Loucy (cell line): ENCODE measurements around the gene PCLO.

Experiments used
- H2AFZ ChIP-seq: fragments of 200-600 bp; sonication (generic); 2 replicates; pipeline ENCODE4 v1.6.0; 2016; ENCODE audit warnings: antibody characterized with exemption, mild to moderate bottlenecking, low read length, moderate library complexity
- H3F3A ChIP-seq: fragments of 200-600 bp; 2 replicates; pipeline ENCODE4 v1.6.0; 2016; ENCODE audit warnings: antibody characterized with exemption, low read depth, mild to moderate bottlenecking
- H3K27me3 ChIP-seq: fragments of 200-600 bp; sonication (generic); 2 replicates; pipeline ENCODE4 v1.6.1; 2014; ENCODE audit warnings: low read length, mild to moderate bottlenecking; ENCODE audit not compliant: insufficient read depth, poor library complexity, severe bottlenecking
- H3K36me3 ChIP-seq: fragments of 200-600 bp; sonication (generic); 2 replicates; pipeline ENCODE4 v1.6.1; 2016; ENCODE audit warnings: low read length; ENCODE audit not compliant: insufficient read depth
- H3K4me1 ChIP-seq: fragments of 200-600 bp; sonication (generic); 2 replicates; pipeline ENCODE4 v1.5.1; 2014; ENCODE audit warnings: low read length, mild to moderate bottlenecking; ENCODE audit not compliant: insufficient read depth, poor library complexity, severe bottlenecking
- H3K4me2 ChIP-seq: fragments of 200-600 bp; sonication (generic); 2 replicates; pipeline ENCODE4 v1.6.0; 2014; ENCODE audit warnings: antibody characterized with exemption, low read length, low read depth, mild to moderate bottlenecking; ENCODE audit not compliant: poor library complexity, severe bottlenecking
- H3K4me3 ChIP-seq: fragments of 200-600 bp; sonication (generic); 2 replicates; pipeline ENCODE4 v1.5.1; 2014; ENCODE audit warnings: low read length, mild to moderate bottlenecking, mixed read lengths; ENCODE audit not compliant: poor library complexity, severe bottlenecking
- H3K79me2 ChIP-seq: fragments of 200-600 bp; sonication (generic); 2 replicates; pipeline ENCODE4 v1.6.1; 2014; ENCODE audit warnings: low read length; ENCODE audit not compliant: insufficient read depth
- H3K9ac ChIP-seq: fragments of 200-600 bp; sonication (generic); 2 replicates; pipeline ENCODE4 v1.6.0; 2014; ENCODE audit warnings: mild to moderate bottlenecking, low read depth, low read length, moderate library complexity; ENCODE audit not compliant: poor library complexity, severe bottlenecking
- H3K9me2 ChIP-seq: fragments of 200-600 bp; sonication (generic); replicated peaks from 2 replicates; pipeline ENCODE4 v1.6.1; 2016; ENCODE audit warnings: low read depth, low read length, mixed read lengths
- H3K9me3 ChIP-seq: fragments of 200-600 bp; sonication (generic); 2 replicates; pipeline ENCODE4 v1.6.1; 2014; ENCODE audit warnings: mild to moderate bottlenecking, antibody characterized with exemption, low read length, low read depth; ENCODE audit not compliant: insufficient read depth
- H4K20me1 ChIP-seq: fragments of 200-600 bp; sonication (generic); 2 replicates; pipeline ENCODE4 v1.6.0; 2014; ENCODE audit warnings: antibody characterized with exemption, low read length, mild to moderate bottlenecking; ENCODE audit not compliant: insufficient read depth, poor library complexity, severe bottlenecking
- EZH2phosphoT487 ChIP-seq: fragments of 200-600 bp; IDR thresholded peaks from 2 replicates; pipeline ENCODE4 v1.6.1; 2018; ENCODE audit warnings: antibody characterized with exemption, mild to moderate bottlenecking, moderate library complexity, borderline replicate concordance
- TF ChIP-seq, protein P1 (sequence below): fragments of 200-600 bp; sonication (generic); conservative IDR thresholded peaks from 2 replicates; pipeline ENCODE4 v1.5.1; 2014; ENCODE audit warnings: mild to moderate bottlenecking, antibody characterized with exemption, low read length

PCLO gene

DNA sequence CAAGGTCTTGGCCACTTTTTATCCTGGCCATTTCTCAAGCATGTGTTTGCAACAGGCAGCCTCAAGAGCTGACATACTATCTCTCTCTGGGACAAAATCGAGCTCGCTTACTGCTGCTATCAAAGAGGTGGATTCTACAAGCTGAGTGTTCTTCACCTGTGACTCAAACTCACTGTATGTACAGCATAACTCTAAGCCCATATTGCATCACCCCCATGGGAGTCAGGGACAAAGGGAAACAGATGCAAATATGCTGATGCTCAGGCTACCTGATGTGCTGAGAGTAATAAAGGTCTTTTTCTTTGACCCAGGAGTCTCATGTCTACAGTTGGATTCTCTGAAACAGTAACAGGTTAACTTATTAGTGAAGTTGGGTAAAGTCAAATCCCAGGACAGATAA lies 45.2 kb downstream of the PCLO start:
- no peaks in the 10 kb centered on the region for H3F3A ChIP-seq
- no peaks in the 10 kb centered on the region for H3K9me2 ChIP-seq
- H4K20me1 ChIP-seq = no peaks in the 10 kb centered on the region
- H3K4me1 ChIP-seq = no peaks in the 10 kb centered on the region
- no peak overlapping the region for H3K4me2 ChIP-seq
- no peaks in the 10 kb centered on the region for H3K36me3 ChIP-seq
- no peaks in the 10 kb centered on the region for H3K9me3 ChIP-seq
- H3K27me3 ChIP-seq = no peaks in the 10 kb centered on the region
- H2AFZ ChIP-seq = no peak overlapping the region
- no peak overlapping the region for H3K9ac ChIP-seq
- TF ChIP-seq, protein P1, sequence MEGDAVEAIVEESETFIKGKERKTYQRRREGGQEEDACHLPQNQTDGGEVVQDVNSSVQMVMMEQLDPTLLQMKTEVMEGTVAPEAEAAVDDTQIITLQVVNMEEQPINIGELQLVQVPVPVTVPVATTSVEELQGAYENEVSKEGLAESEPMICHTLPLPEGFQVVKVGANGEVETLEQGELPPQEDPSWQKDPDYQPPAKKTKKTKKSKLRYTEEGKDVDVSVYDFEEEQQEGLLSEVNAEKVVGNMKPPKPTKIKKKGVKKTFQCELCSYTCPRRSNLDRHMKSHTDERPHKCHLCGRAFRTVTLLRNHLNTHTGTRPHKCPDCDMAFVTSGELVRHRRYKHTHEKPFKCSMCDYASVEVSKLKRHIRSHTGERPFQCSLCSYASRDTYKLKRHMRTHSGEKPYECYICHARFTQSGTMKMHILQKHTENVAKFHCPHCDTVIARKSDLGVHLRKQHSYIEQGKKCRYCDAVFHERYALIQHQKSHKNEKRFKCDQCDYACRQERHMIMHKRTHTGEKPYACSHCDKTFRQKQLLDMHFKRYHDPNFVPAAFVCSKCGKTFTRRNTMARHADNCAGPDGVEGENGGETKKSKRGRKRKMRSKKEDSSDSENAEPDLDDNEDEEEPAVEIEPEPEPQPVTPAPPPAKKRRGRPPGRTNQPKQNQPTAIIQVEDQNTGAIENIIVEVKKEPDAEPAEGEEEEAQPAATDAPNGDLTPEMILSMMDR = no peak
- TF ChIP-seq EZH2phosphoT487 = no peak
- H3K79me2 ChIP-seq = no peaks in the 10 kb centered on the region
- H3K4me3 ChIP-seq = no peak overlapping the region

DNA sequence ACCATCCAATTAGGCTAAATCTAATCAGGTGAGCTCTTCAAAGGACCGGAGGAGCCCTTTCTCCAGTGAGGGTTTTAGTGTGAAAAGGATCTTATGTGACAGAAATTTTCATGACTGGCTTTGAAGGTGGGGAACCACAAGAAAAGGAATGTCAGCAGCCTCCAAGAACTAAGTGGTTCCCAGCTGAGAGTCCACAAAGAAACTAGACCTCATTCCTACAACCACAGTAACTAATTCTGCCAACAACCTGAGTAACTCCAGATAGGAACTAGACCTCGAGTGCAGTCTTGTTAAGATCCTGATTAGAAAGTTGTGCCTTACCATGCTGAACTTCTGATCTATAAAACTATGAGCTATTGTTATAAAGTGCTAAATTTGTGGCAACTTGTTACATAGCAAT lies 51.3 kb downstream of the PCLO start:
- Histone ChIP-seq H3K9me3 (no peaks in the 10 kb centered on the region), H3K4me2 (no peak overlapping the region), H3K4me1 (no peaks in the 10 kb centered on the region), H3K79me2 (no peaks in the 10 kb centered on the region), H3K36me3 (no peaks in the 10 kb centered on the region), H2AFZ (no peak overlapping the region), H3K27me3 (no peaks in the 10 kb centered on the region), H3K9me2 (no peaks in the 10 kb centered on the region), H3K9ac (no peak overlapping the region), H3K4me3 (no peak overlapping the region), H4K20me1 (no peaks in the 10 kb centered on the region), H3F3A (no peaks in the 10 kb centered on the region)
- TF ChIP-seq, protein P1 = no peak
- no peak for TF ChIP-seq EZH2phosphoT487

DNA sequence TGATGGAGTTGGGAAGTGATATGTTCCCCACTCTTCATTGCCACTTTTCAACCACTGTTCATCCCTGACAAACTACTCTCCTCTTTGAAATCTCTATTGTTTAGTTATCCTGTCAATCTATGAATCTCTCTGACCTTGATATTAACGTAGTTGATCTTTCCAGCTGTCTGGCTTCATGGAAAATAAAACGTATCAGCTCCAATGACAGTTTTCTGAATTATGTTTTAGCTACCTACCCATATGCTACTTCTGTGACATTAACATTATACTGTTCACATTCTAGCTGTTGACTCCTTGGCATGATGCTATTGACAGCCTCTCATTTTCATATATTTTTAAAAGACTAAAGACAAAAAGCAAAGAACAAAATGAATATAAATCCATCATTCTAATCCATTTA lies 53.3 kb downstream of the PCLO start:
- no peak overlapping the region for H3K4me2 ChIP-seq
- no peak for TF ChIP-seq EZH2phosphoT487
- TF ChIP-seq, protein P1 = no peak

More for the DNA sequence above, 53.3 kb downstream of the PCLO start:
- Histone ChIP-seq H3K4me1 (no peaks in the 10 kb centered on the region), H3K9ac (no peak overlapping the region), H3K79me2 (no peaks in the 10 kb centered on the region), H3F3A (no peaks in the 10 kb centered on the region), H3K9me2 (no peaks in the 10 kb centered on the region), H3K9me3 (no peaks in the 10 kb centered on the region), H3K4me3 (no peak overlapping the region), H2AFZ (no peak overlapping the region), H3K27me3 (no peaks in the 10 kb centered on the region), H3K36me3 (no peaks in the 10 kb centered on the region), H4K20me1 (no peaks in the 10 kb centered on the region)
